H1 (cell line): ENCODE results near the gene ANKRD2. TPM values are rescaled to one million over a fixed set of nuclear protein-coding genes. Genes with fewer than 3 reads are reported as not detected.

ENCODE experiments used
- KDM1A ChIP-seq: fragments of 200-600, 300-600 bp; sonication (generic); IDR thresholded peaks from 2 replicates; pipeline ENCODE4 v1.7.1; 2016; ENCODE audit warnings: mild to moderate bottlenecking, low read length, borderline replicate concordance
- SIN3A ChIP-seq, 2 experiments: IDR thresholded peaks in 1 of 2; conservative IDR thresholded peaks in 1 of 2; 2 replicates each; pipeline ENCODE4 v1.6.1; 2011 to 2012; ENCODE audit warnings: low read length in 2 of 2, improper control_type of control experiment in 1 of 2, low read depth in 1 of 2, mild to moderate bottlenecking in 1 of 2
- polyA plus RNA-seq, 7 experiments: library from polyadenylated mRNA; depleted of rRNA in 3 of 7; stranded (reverse) in 5 of 7; unstranded in 2 of 7; fragments of >200 nt in 5 of 7; fragments of 200-250 nt in 2 of 7; gene quantifications; 1 replicate in 5 of 7; 2 replicates in 1 of 7; 4 replicates in 1 of 7; pipeline versions ENCODE4 v1.2.1 to v1.2.3, GENCODE V29; 2011 to 2013; ENCODE audit warnings: missing spikeins in 2 of 7, mixed read lengths in 2 of 7
- total RNA-seq: library from RNA; stranded (reverse); fragmentation: NEBNext Ultra II Directional; extraction: Animal tissue kit (Norgen Biotek cat#: 25700); gene quantifications from 2 replicates; pipeline ENCODE4 v1.2.1, GENCODE V29; 2021
- TF ChIP-seq, protein P1 (sequence below): IDR thresholded peaks from 2 replicates; pipeline ENCODE4 v1.6.1; 2012; ENCODE audit warnings: inconsistent platforms

Gene ANKRD2
- total and polyA plus RNA-seq, 2 of the 8 experiments (the other 6 are each of a cell fraction or from before 2014, with no cell fraction given), result not detected

DNA sequence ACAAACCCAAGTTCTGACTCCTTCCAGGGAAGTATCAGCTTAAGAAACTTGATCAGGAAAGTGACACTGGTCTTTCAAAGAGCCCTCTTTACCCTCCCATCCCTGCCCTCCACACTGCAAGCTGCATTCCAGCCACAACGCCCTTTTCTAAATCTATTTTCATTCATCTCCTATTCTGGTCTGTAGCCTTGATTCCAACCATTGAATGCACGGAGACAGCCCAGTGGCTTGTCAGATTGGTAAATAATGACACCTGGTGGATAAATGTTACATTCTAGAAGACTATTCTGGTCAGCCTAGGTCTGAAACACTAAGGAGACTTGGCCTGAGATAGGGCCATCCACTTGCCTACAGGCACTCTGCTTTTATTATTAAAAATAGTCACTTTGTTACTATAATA lies 39.8 kb downstream of the ANKRD2 start (continued):
- TF ChIP-seq SIN3A (conservative IDR thresholded peaks at IDR 0.05 in 1 of 2, IDR thresholded peaks at IDR 0.05 in 1 of 2; ENCODE audit: low read depth in 1 of 2, low read length in 2 of 2) (0 out of 4 replicates have a peak, but pooled peaks of 1 of the 2 experiments have one; percentile 23), KDM1A (no peak)
- TF ChIP-seq, protein P1, sequence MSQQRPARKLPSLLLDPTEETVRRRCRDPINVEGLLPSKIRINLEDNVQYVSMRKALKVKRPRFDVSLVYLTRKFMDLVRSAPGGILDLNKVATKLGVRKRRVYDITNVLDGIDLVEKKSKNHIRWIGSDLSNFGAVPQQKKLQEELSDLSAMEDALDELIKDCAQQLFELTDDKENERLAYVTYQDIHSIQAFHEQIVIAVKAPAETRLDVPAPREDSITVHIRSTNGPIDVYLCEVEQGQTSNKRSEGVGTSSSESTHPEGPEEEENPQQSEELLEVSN, result no peak
